IPS DF 6.9 (cell line): ENCODE results near the gene PSMA7.

Source experiments
- DNase-seq: peaks from one replicate; pipeline ENCODE4 v3.0.0-alpha.2; 2013; ENCODE audit warnings: low read depth, low spot score
- H3K27ac ChIP-seq: one replicate; pipeline ENCODE4 v1.5.1; 2013; ENCODE audit warnings: low read length, control low read depth
- H3K27me3 ChIP-seq: 2 replicates; pipeline ENCODE4 v1.6.1; 2013; ENCODE audit warnings: mild to moderate bottlenecking, low read length; ENCODE audit not compliant: control insufficient read depth, insufficient read depth
- H3K36me3 ChIP-seq: 2 replicates; pipeline ENCODE4 v1.6.1; 2013; ENCODE audit warnings: low read length; ENCODE audit not compliant: control insufficient read depth, insufficient read depth
- H3K4me1 ChIP-seq: 2 replicates; pipeline ENCODE4 v1.6.1; 2013; ENCODE audit warnings: low read length; ENCODE audit not compliant: control insufficient read depth, insufficient read depth
- H3K4me3 ChIP-seq: 2 replicates; pipeline ENCODE4 v1.5.1; 2013; ENCODE audit warnings: mild to moderate bottlenecking, low read length
- H3K9me3 ChIP-seq: 2 replicates; pipeline ENCODE4 v1.6.1; 2013; ENCODE audit warnings: low read length, inconsistent platforms; ENCODE audit not compliant: control insufficient read depth, insufficient read depth
- WGBS: extraction: QIAGEN DNeasy Blood & Tissue Kit; methylation state at CpG from one replicate; pipeline ENCODE4 v1.1.7; 2013; ENCODE audit warnings: mixed read lengths, missing lambda C conversion rate; ENCODE audit not compliant: insufficient read length, insufficient coverage; 5-methylcytosine and 5-hydroxymethylcytosine counted together

PSMA7 gene

GRCh38 chr20:62181808-62182207 is 38.6 kb upstream of the PSMA7 start:
- Histone ChIP-seq H3K4me3 (no peak overlapping the region), H3K27ac (no peak overlapping the region), H3K4me1 (no peaks in the 10 kb centered on the region), H3K27me3 (no peaks in the 10 kb centered on the region), H3K9me3 (no peaks in the 10 kb centered on the region), H3K36me3 (peaks cover 7% of the 10 kb centered on the region)
- no CpG with 5 or more reads among the region's 2 CpGs for WGBS
- no peak for DNase-seq

DNA sequence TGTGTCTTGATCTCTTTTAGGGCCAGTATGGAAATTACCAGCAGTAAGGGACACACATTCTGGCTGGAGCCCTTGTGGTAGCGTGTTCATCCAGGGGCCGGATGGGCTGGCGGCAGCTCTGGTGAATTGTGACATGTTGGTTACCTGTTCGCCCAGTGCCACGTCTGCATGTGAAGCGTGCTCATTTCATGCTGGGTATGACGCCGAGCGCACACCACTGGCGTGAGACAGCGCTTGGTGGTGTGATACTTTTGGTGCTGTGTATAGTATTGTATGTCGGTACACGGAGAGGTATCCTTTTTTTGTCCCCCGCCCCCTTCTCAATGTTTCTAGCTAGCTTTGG is 35.9 kb upstream of the PSMA7 start:
- peaks cover 7% of the 10 kb centered on the region for H3K36me3 ChIP-seq
- no peaks in the 10 kb centered on the region for H3K4me1 ChIP-seq
- no peak for DNase-seq
- no peaks in the 10 kb centered on the region for H3K9me3 ChIP-seq
- no peaks in the 10 kb centered on the region for H3K27me3 ChIP-seq
- WGBS: no CpG with 5 or more reads among the region's 14 CpGs
- H3K4me3 ChIP-seq: no peak overlapping the region
- H3K27ac ChIP-seq: no peak overlapping the region

GRCh38 chr20:62178316-62179161 is 35.3 kb upstream of the PSMA7 start:
- no peak overlapping the region for H3K27ac ChIP-seq
- DNase-seq: no peak
- no peaks in the 10 kb centered on the region for H3K27me3 ChIP-seq
- H3K4me1 ChIP-seq: no peaks in the 10 kb centered on the region
- H3K9me3 ChIP-seq: no peaks in the 10 kb centered on the region
- H3K4me3 ChIP-seq: no peak overlapping the region
- H3K36me3 ChIP-seq: peaks cover 7% of the 10 kb centered on the region
- WGBS: no CpG with 5 or more reads among the region's 19 CpGs

GRCh38 chr20:62177307-62177706 is 34.1 kb upstream of the PSMA7 start:
- Histone ChIP-seq H3K27me3 (no peaks in the 10 kb centered on the region), H3K9me3 (no peaks in the 10 kb centered on the region), H3K36me3 (peaks cover 7% of the 10 kb centered on the region), H3K4me1 (no peaks in the 10 kb centered on the region; the same call in 1 of the 2 replicates), H3K4me3 (no peak overlapping the region), H3K27ac (no peak overlapping the region)
- DNase-seq: no peak
- no CpG with 5 or more reads among the region's 9 CpGs for whole genome bisulfite sequencing

- Histone ChIP-seq H3K27me3 (no peaks in the 10 kb centered on the region), H3K9me3 (no peaks in the 10 kb centered on the region), H3K27ac (no peak overlapping the region), H3K36me3 (peaks cover 7% of the 10 kb centered on the region), H3K4me3 (no peak overlapping the region), H3K4me1 (no peaks in the 10 kb centered on the region; the same call in 1 of the 2 replicates)
- no peak for DNase-seq
- no CpG with 5 or more reads among the region's 15 CpGs for WGBS
Observed at GRCh38 chr20:62176866-62177265, 33.7 kb upstream of the PSMA7 start.

DNA sequence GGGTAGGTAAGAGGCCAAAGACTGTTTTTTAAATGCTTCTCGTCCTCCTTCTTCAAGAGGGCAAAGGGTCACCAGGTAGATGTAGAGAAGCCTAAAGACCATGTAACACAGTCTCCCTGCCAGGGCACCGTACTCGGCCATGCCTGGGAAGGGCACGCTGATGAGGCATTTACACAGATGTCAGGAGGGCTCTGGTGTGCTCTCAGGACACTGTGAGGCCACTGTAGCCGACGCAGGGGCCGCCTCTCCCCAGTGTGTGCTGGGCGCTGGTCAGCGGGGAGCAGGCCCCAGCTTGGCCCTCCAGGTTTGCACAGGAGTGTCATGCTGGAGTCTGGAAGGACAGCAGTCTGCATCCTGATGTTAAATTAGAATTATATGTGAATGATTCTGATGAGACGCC is 32.5 kb upstream of the PSMA7 start:
- Histone ChIP-seq H3K4me1 (no peaks in the 10 kb centered on the region; the same call in 1 of the 2 replicates), H3K27me3 (no peaks in the 10 kb centered on the region), H3K4me3 (no peak overlapping the region), H3K36me3 (peaks cover 7% of the 10 kb centered on the region), H3K9me3 (no peaks in the 10 kb centered on the region), H3K27ac (no peak overlapping the region)
- WGBS: no CpG with 5 or more reads among the region's 10 CpGs
- DNase-seq: no peak

GRCh38 chr20:62174870-62175624 is 31.9 kb upstream of the PSMA7 start:
- H3K9me3 ChIP-seq: no peaks in the 10 kb centered on the region
- H3K27me3 ChIP-seq: no peaks in the 10 kb centered on the region
- H3K4me3 ChIP-seq: no peak overlapping the region
- H3K27ac ChIP-seq: no peak overlapping the region
- peaks cover 7% of the 10 kb centered on the region for H3K36me3 ChIP-seq
- no peaks in the 10 kb centered on the region; the same call in 1 of the 2 replicates for H3K4me1 ChIP-seq
- no CpG with 5 or more reads among the region's 26 CpGs for WGBS
- DNase-seq: no peak

DNA sequence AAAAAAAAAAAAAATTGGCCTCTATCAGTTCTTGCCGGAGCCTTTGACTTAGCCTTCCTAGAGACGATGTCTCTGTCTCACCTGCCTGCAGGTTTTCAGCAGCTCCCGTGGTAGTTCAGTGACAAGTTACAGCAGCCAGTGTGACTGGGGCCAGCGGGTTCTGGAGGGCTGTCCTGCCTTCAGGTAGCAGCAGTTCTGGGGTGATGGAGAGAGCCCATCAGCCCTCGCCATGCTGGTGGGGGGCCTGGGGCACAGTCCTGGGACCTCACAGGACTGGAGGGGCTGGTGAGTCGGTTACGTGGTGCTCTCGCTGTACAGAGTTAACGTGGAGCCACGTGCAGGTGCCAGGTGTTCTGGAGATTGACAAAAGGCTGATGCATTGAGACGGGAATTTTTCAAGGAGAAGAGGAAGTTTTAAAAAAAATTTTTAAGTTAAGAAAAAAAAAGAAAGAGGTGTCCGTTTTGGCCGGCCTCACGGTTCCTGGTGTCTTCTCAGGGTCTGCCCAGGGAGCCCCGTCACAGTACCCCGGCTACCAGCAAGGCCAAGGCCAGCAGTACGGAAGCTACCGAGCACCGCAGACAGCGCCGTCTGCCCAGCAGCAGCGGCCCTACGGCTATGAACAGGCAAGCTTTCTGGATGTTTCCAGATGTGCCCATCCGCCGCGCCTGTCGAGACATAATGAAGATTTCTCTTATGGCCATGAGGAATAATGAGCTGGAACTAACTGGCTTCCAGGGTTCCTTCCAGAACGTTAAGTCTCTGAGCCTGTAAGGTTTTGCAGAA is 31.0 kb upstream of the PSMA7 start:
- no peak for DNase-seq
- H3K36me3 ChIP-seq: peaks cover 10% of the 10 kb centered on the region
- no peaks in the 10 kb centered on the region; the same call in 1 of the 2 replicates for H3K4me1 ChIP-seq
- H3K4me3 ChIP-seq: no peak overlapping the region
- no peaks in the 10 kb centered on the region for H3K9me3 ChIP-seq
- WGBS: 100% methylated on average over 3 of the region's 28 CpGs
- no peak overlapping the region for H3K27ac ChIP-seq
- H3K27me3 ChIP-seq: no peaks in the 10 kb centered on the region

GRCh38 chr20:62172666-62173065 is 29.5 kb upstream of the PSMA7 start:
- Histone ChIP-seq H3K4me3 (no peak overlapping the region), H3K27ac (no peak overlapping the region), H3K4me1 (no peaks in the 10 kb centered on the region; the same call in 1 of the 2 replicates), H3K27me3 (no peaks in the 10 kb centered on the region), H3K9me3 (no peaks in the 10 kb centered on the region), H3K36me3 (peaks cover 12% of the 10 kb centered on the region)
- WGBS: no CpG with 5 or more reads among the region's 18 CpGs
- no peak for DNase-seq

- peaks cover 15% of the 10 kb centered on the region for H3K36me3 ChIP-seq
- H3K27ac ChIP-seq: no peak overlapping the region
- DNase-seq: no peak
Observed at GRCh38 chr20:62171245-62171644, 28.1 kb upstream of the PSMA7 start.

More at GRCh38 chr20:62171245-62171644, 28.1 kb upstream of the PSMA7 start:
- WGBS: no CpG with 5 or more reads among the region's 8 CpGs
- H3K27me3 ChIP-seq: no peaks in the 10 kb centered on the region
- no peak overlapping the region for H3K4me3 ChIP-seq
- H3K9me3 ChIP-seq: no peaks in the 10 kb centered on the region
- H3K4me1 ChIP-seq: no peaks in the 10 kb centered on the region; the same call in 1 of the 2 replicates
